ENCODE measurements around the gene SGSH. TPM values are rescaled to one million over a fixed set of nuclear protein-coding genes. Genes with fewer than 3 reads are reported as not detected.
"Not testable (repeated sequence)": the region's sequence is repeated elsewhere in the genome, so short reads cannot be mapped to it uniquely, and the experiment has no call there.

Gene SGSH
- total RNA-seq, 1 donor from 2014 or later = 71.0 TPM

DNA sequence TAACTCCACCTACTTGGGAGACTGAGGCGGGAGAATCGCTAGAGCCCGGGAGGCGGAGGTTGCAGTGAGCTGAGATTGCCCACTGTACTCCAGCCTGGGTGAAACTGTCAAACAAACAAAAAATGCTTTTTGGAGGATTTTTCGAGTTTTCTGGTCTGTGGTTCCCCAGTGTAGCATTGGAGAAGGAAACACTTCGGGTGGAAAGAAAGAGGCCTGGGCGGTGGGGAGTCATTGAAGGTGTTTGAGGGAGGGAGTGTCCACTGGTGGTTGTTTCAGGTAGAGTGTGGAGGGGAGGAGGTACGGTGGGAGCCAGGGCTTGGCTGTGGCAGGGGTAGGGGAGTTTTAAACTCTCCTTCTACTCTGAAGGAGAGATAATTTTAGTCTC, 41.8 kb upstream of the SGSH start:
- H3K9me3 Mint-ChIP-seq (ENCODE audit: unreplicated experiment) = no peaks in the 10 kb centered on the region
- H3K27ac Mint-ChIP-seq (ENCODE audit: unreplicated experiment) = peak overlapping the region; percentile 86
- peaks cover 14% of the 10 kb centered on the region for H3K36me3 Mint-ChIP-seq (ENCODE audit: unreplicated experiment)
- H3K4me3 Mint-ChIP-seq (ENCODE audit: unreplicated experiment) = peak overlapping the region; percentile 82
- TF ChIP-seq, protein P1, sequence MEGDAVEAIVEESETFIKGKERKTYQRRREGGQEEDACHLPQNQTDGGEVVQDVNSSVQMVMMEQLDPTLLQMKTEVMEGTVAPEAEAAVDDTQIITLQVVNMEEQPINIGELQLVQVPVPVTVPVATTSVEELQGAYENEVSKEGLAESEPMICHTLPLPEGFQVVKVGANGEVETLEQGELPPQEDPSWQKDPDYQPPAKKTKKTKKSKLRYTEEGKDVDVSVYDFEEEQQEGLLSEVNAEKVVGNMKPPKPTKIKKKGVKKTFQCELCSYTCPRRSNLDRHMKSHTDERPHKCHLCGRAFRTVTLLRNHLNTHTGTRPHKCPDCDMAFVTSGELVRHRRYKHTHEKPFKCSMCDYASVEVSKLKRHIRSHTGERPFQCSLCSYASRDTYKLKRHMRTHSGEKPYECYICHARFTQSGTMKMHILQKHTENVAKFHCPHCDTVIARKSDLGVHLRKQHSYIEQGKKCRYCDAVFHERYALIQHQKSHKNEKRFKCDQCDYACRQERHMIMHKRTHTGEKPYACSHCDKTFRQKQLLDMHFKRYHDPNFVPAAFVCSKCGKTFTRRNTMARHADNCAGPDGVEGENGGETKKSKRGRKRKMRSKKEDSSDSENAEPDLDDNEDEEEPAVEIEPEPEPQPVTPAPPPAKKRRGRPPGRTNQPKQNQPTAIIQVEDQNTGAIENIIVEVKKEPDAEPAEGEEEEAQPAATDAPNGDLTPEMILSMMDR (IDR thresholded peaks at IDR 0.05) = no peak
- H3K4me1 Mint-ChIP-seq (ENCODE audit: unreplicated experiment) = peaks cover 26% of the 10 kb centered on the region
- DNase-seq (ENCODE audit: extremely low spot score, unreplicated experiment) = no peak
- no peaks in the 10 kb centered on the region for H3K27me3 Mint-ChIP-seq (ENCODE audit: unreplicated experiment)

DNA sequence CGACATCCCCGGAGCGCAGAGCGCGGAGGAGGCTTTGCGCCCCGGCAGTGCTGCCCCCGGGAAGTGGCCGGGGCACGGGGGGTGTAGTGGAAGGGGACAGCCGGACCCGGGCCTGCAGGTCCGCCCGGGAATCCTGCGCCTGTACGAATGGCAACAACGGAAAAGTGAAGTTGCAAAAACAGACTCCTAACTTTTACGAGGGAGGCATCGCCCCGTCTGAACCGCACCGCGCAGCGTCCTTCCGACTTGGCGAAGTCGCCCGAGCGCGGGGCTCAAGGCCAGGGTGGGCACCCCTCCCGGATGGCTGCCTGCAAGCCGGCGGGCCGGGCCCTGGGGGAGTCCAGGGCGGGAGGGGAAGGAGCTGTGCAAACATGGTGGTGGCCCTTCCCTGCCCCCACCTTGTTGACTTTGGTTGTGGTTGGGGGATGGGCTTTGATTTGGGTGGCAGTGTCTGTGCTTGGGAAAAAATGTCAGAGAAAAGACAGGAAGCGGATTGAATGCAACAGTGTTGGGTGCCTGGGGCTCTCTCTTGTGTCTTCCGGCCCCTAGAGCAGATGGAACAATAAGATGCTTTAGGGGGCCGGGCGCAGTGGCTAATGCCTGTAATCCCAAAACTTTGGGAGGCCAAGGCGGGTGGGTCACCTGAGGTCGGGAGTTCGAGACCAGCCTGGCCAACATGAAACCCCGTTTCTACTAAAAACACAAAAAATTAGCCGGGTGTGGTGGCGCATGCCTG, 41.2 kb upstream of the SGSH start:
- Mint-ChIP-seq H3K4me3 (ENCODE audit: unreplicated experiment) (peak overlapping the region; percentile 82), H3K4me1 (ENCODE audit: unreplicated experiment) (peaks cover 26% of the 10 kb centered on the region), H3K27me3 (ENCODE audit: unreplicated experiment) (no peaks in the 10 kb centered on the region), H3K27ac (ENCODE audit: unreplicated experiment) (peak overlapping the region; percentile 86), H3K36me3 (ENCODE audit: unreplicated experiment) (peaks cover 14% of the 10 kb centered on the region), H3K9me3 (ENCODE audit: unreplicated experiment) (no peaks in the 10 kb centered on the region)
- TF ChIP-seq, protein P1 (IDR thresholded peaks at IDR 0.05) = no peak
- no peak for DNase-seq (ENCODE audit: extremely low spot score, unreplicated experiment)

DNA sequence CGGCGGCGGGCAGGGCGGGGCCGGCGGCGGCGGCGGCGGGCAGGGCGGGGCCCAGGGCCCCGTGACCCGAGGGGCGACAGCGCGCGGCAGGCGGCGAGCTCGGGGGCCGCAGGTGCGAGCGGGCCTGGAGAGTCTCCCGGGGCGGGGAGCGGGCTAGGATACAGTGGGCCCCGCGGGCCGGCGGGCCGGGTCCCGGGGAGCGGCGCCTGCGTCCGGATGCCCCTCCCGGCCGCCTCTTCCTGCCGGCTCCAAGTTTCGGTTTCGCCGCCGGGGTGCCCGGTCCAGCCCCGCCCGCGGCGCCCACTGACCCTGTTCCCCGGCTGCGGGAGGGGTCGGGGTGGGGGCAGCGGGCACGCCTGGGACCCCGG, 40.6 kb upstream of the SGSH start, which contains the start of gene RNF213:
Gene RNF213 (plus strand): TSS at position 62 of the 368 bp plus-strand sequence. CDS start 2,830 bp downstream, outside the sequence.
- DNase-seq (ENCODE audit: extremely low spot score, unreplicated experiment) = no peak
- Mint-ChIP-seq H3K4me3 (ENCODE audit: unreplicated experiment) (peak within 1 kb of the TSS; percentile 83), H3K9me3 (ENCODE audit: unreplicated experiment) (no peaks in the 10 kb centered on the region), H3K27ac (ENCODE audit: unreplicated experiment) (peak within 1 kb of the TSS; percentile 95), H3K4me1 (ENCODE audit: unreplicated experiment) (peaks cover 26% of the 10 kb centered on the region), H3K27me3 (ENCODE audit: unreplicated experiment) (no peaks in the 10 kb centered on the region), H3K36me3 (ENCODE audit: unreplicated experiment) (peaks cover 12% of the 10 kb centered on the region)
- TF ChIP-seq, protein P1 (IDR thresholded peaks at IDR 0.05) = no peak

DNA sequence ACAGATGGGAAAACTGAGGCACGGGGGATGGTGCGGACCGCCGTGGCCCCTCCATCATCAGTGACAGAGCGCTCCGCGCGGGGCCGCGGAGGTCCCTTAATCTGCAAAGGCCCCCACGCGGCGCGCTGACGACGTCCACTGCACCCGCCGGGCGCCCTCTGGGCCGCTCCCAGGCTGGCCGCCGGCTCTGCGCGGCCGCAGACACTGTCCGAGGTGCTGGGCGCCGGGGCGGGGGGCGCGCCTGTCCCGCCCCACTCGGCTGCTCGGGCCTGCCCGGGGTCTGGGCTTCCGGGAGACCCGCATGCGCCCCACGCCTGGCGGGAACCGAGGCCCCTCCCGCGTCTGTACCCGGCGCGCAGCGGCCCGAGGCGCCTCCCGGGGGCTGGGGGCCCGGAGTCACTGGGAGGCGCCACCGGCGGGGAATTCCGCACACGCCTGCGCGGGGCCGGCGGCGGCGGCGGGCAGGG, 40.0 kb upstream of the SGSH start:
- Mint-ChIP-seq H3K4me3 (ENCODE audit: unreplicated experiment) (peak overlapping the region; percentile 83), H3K27me3 (ENCODE audit: unreplicated experiment) (no peaks in the 10 kb centered on the region), H3K4me1 (ENCODE audit: unreplicated experiment) (peaks cover 30% of the 10 kb centered on the region), H3K9me3 (ENCODE audit: unreplicated experiment) (no peaks in the 10 kb centered on the region), H3K27ac (ENCODE audit: unreplicated experiment) (peak overlapping the region; percentile 95), H3K36me3 (ENCODE audit: unreplicated experiment) (peaks cover 8% of the 10 kb centered on the region)
- TF ChIP-seq, protein P1 (IDR thresholded peaks at IDR 0.05) = no peak
- peak; percentile 90 for DNase-seq (ENCODE audit: extremely low spot score, unreplicated experiment)

DNA sequence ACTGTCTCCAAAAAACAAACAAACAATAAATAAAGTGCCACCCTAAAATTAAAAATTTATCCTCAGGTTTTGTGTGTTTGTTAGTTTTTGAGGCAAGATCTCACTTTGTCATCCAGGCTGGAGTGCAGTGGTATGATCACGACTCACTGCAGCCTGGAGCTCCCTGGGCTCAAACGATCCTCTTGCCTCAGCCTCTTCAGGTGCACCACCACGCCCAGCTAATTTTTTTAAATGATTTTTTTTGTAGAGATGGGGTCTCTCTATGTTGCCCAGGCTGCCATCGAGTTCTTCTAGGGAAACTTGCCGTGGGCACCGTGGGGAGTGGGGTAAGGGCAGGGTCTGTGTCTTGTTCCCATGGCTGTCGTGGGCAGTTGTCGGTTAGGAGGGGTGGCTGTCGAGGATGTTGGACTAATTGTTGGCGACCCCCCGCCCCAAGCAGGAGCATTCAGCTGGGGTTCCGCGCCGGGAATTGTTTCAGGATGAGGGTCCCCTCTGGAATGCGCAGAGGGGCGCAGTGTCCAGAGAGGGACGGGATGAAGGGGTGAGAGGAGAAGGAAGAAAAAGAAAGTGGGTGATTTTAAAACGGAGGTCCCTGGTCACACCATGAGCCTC, 39.4 kb upstream of the SGSH start:
- Mint-ChIP-seq H3K27ac (ENCODE audit: unreplicated experiment) (peak overlapping the region; percentile 95), H3K27me3 (ENCODE audit: unreplicated experiment) (no peaks in the 10 kb centered on the region)
- TF ChIP-seq, protein P1 (IDR thresholded peaks at IDR 0.05) = no peak

DNA sequence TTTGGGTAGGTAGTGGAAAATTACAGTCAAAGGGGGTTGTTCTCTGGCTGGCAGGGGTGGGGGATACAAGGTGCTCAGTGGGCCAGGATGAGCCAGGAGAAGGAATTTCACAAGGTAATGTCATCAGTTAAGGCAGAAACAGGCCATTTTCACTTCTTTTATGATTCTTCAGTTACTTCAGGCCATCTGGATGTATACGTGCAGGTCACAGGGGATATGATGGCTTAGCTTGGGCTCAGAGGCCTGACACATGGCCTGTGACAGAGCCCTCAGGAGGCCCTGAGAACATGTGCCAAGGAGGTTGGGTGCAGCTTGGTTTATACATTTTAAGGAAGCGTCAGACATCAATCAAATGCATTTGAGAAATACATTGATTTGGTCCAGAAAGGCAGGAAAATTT, 38.2 kb upstream of the SGSH start:
- DNase-seq (ENCODE audit: extremely low spot score, unreplicated experiment); H3K27ac Mint-ChIP-seq (ENCODE audit: unreplicated experiment); H3K36me3 Mint-ChIP-seq (ENCODE audit: unreplicated experiment); H3K9me3 Mint-ChIP-seq (ENCODE audit: unreplicated experiment); H3K27me3 Mint-ChIP-seq (ENCODE audit: unreplicated experiment): not testable (repeated sequence)
- H3K4me1 Mint-ChIP-seq (ENCODE audit: unreplicated experiment) = peaks cover 39% of the 10 kb centered on the region
- peak overlapping the region; percentile 16 for H3K4me3 Mint-ChIP-seq (ENCODE audit: unreplicated experiment)

More for the DNA sequence above, 39.4 kb upstream of the SGSH start:
- no peak for DNase-seq (ENCODE audit: extremely low spot score, unreplicated experiment)
- peaks cover 4% of the 10 kb centered on the region for H3K36me3 Mint-ChIP-seq (ENCODE audit: unreplicated experiment)
- H3K9me3 Mint-ChIP-seq (ENCODE audit: unreplicated experiment) = no peaks in the 10 kb centered on the region
- H3K4me3 Mint-ChIP-seq (ENCODE audit: unreplicated experiment) = peak overlapping the region; percentile 83
- peaks cover 35% of the 10 kb centered on the region for H3K4me1 Mint-ChIP-seq (ENCODE audit: unreplicated experiment)
